ENCODE results near the gene EPB41L5. TPM values are rescaled to one million over a fixed set of nuclear protein-coding genes. Genes with fewer than 3 reads are reported as not detected.

Gene EPB41L5
- total and polyA plus RNA-seq, 2 experiments from 2014 or later: 31.1 to 41.7 TPM

DNA sequence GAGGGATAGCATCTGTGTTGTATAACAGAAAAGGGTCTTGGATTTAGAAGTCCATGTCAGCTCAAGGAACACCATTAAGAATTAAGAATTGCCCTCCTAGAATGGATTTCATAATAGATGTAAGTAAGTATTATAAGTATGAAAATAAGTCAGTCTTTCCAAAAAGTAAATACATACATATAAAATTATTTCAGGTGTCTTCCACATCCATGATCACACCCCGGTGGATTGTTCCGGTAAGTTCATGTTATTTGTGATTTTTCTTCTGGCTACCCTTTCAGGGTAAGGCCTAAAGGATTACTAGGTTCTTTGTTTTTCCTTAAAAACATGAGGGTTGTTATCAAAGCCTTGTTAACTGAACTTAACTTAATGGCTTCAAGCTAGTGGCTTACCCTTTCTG is 154.4 kb downstream of the EPB41L5 start:
- Histone ChIP-seq H3K27me3 (no peaks in the 10 kb centered on the region), H3K36me3 (replicated peaks; ENCODE audit: insufficient read depth, low read depth) (no peaks in the 10 kb centered on the region)
- 84% methylated on average over 2 of the region's 2 CpGs for WGBS (ENCODE audit: low lambda C conversion rate, missing lambda C conversion rate)

DNA sequence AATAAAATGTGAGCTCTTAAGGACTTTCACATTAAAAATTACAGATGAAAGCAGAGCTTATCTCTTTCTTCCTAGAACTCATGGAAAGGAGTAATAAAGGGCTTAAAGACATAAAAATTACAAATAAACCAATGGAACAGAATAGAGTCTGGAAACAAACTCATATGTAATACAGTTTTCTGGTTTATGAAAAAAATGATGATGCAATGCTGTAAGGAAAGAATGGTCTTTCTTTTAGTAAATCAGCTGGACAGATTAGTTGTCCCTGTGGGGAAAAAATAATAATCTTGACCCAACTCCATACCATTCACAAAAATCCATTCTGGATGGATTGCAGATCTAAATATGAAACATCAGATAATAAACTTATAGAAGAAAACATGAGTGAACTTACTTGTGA is 156.1 kb downstream of the EPB41L5 start:
- H3K9me3 ChIP-seq (ENCODE audit: low read depth): no peaks in the 10 kb centered on the region
- no peaks in the 10 kb centered on the region for H3K79me2 ChIP-seq
- no peaks in the 10 kb centered on the region for H3K36me3 ChIP-seq (replicated peaks; ENCODE audit: insufficient read depth, low read depth)
- H3K9me2 ChIP-seq (replicated peaks; ENCODE audit: insufficient read depth): no peaks in the 10 kb centered on the region
- TF ChIP-seq EZH2 (IDR thresholded peaks at IDR 0.05; ENCODE audit: borderline replicate concordance) (no peak), EZH2phosphoT487 (IDR thresholded peaks at IDR 0.05; ENCODE audit: low read depth, severe bottlenecking, unreplicated experiment) (no peak)
- TF ChIP-seq, protein P1, sequence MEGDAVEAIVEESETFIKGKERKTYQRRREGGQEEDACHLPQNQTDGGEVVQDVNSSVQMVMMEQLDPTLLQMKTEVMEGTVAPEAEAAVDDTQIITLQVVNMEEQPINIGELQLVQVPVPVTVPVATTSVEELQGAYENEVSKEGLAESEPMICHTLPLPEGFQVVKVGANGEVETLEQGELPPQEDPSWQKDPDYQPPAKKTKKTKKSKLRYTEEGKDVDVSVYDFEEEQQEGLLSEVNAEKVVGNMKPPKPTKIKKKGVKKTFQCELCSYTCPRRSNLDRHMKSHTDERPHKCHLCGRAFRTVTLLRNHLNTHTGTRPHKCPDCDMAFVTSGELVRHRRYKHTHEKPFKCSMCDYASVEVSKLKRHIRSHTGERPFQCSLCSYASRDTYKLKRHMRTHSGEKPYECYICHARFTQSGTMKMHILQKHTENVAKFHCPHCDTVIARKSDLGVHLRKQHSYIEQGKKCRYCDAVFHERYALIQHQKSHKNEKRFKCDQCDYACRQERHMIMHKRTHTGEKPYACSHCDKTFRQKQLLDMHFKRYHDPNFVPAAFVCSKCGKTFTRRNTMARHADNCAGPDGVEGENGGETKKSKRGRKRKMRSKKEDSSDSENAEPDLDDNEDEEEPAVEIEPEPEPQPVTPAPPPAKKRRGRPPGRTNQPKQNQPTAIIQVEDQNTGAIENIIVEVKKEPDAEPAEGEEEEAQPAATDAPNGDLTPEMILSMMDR (IDR thresholded peaks at IDR 0.05; ENCODE audit: poor library complexity): no peak
- no peak overlapping the region for H3K4me3 ChIP-seq
- no peaks in the 10 kb centered on the region for H3K27me3 ChIP-seq
- no peak for DNase-seq (ENCODE audit: low spot score)
- no peaks in the 10 kb centered on the region for H3K4me1 ChIP-seq (ENCODE audit: insufficient read depth)
- H3K4me2 ChIP-seq: no peak overlapping the region
- H2AFZ ChIP-seq: no peak overlapping the region
- no peak overlapping the region for H3K27ac ChIP-seq
- H4K20me1 ChIP-seq (ENCODE audit: insufficient read depth, poor library complexity, severe bottlenecking): no peaks in the 10 kb centered on the region

More for the DNA sequence above, 154.4 kb downstream of the EPB41L5 start:
- Histone ChIP-seq H2AFZ (no peak overlapping the region), H3K4me1 (ENCODE audit: insufficient read depth) (no peaks in the 10 kb centered on the region), H3K9me2 (replicated peaks; ENCODE audit: insufficient read depth) (no peaks in the 10 kb centered on the region), H3K4me3 (no peak overlapping the region), H4K20me1 (ENCODE audit: insufficient read depth, poor library complexity, severe bottlenecking) (no peaks in the 10 kb centered on the region), H3K9me3 (ENCODE audit: low read depth) (no peaks in the 10 kb centered on the region), H3K4me2 (no peak overlapping the region), H3K27ac (no peak overlapping the region), H3K79me2 (no peaks in the 10 kb centered on the region)
- TF ChIP-seq, protein P1 (IDR thresholded peaks at IDR 0.05; ENCODE audit: poor library complexity): no peak
- TF ChIP-seq EZH2phosphoT487 (IDR thresholded peaks at IDR 0.05; ENCODE audit: low read depth, severe bottlenecking, unreplicated experiment) (no peak), EZH2 (IDR thresholded peaks at IDR 0.05; ENCODE audit: borderline replicate concordance) (no peak)
- no peak for DNase-seq (ENCODE audit: low spot score)

DNA sequence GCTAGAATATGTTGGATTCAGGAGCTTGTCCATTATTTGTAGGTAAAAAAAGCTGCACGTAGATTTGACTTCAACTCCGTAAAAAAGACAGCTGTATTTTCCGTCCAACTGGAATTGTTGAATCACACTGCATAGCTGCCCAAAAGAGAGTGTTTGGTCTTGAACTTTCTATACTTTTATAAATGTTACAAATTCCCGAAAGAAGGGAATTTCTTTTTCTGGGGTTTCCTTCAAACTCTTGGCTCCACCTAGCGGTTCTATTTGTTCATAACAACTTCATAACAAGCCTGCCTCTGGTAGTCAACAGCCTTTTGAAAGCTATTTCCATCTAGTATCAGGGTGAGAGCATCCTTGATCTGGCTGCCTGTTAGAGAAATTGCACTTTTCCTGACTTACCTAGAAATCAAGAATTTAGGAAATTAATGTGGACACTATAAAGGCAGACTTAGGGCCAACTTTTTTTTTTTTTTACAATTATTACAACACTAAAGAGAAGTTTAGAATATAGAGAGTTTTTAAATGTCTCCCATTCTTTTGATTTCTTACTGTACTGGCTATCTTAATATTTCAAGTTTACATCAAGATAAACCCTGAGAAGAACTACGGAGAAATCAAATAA is 162.2 kb downstream of the EPB41L5 start:
- Histone ChIP-seq H3K36me3 (replicated peaks; ENCODE audit: insufficient read depth, low read depth) (no peaks in the 10 kb centered on the region), H3K9me3 (ENCODE audit: low read depth) (no peaks in the 10 kb centered on the region), H3K4me1 (ENCODE audit: insufficient read depth) (no peaks in the 10 kb centered on the region), H3K27ac (no peak overlapping the region), H3K27me3 (no peaks in the 10 kb centered on the region), H3K4me3 (no peak overlapping the region), H3K9me2 (replicated peaks; ENCODE audit: insufficient read depth) (no peaks in the 10 kb centered on the region), H3K4me2 (no peak overlapping the region), H2AFZ (no peak overlapping the region), H3K79me2 (no peaks in the 10 kb centered on the region), H4K20me1 (ENCODE audit: insufficient read depth, poor library complexity, severe bottlenecking) (no peaks in the 10 kb centered on the region)
- 37% methylated on average over 6 of the region's 6 CpGs for WGBS (ENCODE audit: low lambda C conversion rate, missing lambda C conversion rate)
- TF ChIP-seq, protein P1 (IDR thresholded peaks at IDR 0.05; ENCODE audit: poor library complexity): peak; percentile 80
- no peak for TF ChIP-seq EZH2phosphoT487 (IDR thresholded peaks at IDR 0.05; ENCODE audit: low read depth, severe bottlenecking, unreplicated experiment)
- DNase-seq (ENCODE audit: low spot score): peak; percentile 83

Measured in hepatocyte (in vitro differentiated cells).